ENCODE data around the gene SLC39A9.

DNA sequence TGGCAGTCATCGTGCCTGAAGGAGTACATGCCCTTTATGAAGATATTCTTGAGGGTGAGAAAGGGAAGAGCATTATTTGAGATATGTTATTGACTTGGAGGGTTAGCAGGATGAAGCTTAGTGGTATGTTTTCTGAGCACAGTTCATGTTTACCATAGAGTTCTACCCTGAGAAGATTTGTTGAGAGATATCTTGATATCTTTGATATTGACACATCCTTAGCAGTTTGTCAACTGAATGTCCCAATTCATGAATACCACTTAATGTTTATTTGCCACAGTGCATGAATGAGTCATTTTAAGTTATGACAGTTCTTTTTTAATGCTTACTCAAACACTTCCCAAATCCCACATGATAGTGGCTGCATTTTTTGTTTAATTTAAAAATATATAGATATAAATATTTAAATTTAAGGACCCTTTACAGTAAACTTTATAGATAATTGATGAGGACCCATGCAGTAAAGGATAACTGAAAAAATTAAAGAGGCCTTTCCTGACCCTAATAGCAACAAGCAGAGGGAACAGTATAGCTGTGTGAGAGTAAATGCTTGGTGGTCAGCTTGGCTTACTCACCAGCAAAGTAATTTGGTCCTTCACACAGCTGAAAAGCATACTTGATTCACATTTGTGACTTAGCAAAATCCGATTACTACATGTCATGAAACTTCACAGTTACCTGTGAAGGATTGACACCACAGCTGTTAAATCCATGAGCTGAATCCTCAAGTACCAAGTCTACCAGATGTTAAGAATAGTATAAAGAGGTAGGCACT, 25.8 kb downstream of the SLC39A9 start:
- TF ChIP-seq EZH2 (IDR thresholded peaks at IDR 0.05; ENCODE audit: insufficient read depth, poor library complexity, severe bottlenecking) (no peak), EZH2phosphoT487 (IDR thresholded peaks at IDR 0.05; ENCODE audit: insufficient read depth, low read depth) (no peak)
